VCaP (cell line): ENCODE results near the gene ZMIZ1.
A peak's percentile ranks its signal among the peaks of the same experiment; 100 is the strongest.

Experiments used
- H3K27ac ChIP-seq: fragments of 450-650 bp; 2 replicates; pipeline ENCODE4 v1.5.1; 2017
- TF ChIP-seq, protein P1 (sequence below): fragments of 450-650 bp; conservative IDR thresholded peaks from 2 replicates; pipeline ENCODE4 v1.5.1; 2017; ENCODE audit warnings: mild to moderate bottlenecking, moderate library complexity

Gene ZMIZ1

GRCh38 chr10:79342811-79343561 is 274.2 kb downstream of the ZMIZ1 start:
- H3K27ac ChIP-seq = peak overlapping the region; percentile 42
- TF ChIP-seq, protein P1, sequence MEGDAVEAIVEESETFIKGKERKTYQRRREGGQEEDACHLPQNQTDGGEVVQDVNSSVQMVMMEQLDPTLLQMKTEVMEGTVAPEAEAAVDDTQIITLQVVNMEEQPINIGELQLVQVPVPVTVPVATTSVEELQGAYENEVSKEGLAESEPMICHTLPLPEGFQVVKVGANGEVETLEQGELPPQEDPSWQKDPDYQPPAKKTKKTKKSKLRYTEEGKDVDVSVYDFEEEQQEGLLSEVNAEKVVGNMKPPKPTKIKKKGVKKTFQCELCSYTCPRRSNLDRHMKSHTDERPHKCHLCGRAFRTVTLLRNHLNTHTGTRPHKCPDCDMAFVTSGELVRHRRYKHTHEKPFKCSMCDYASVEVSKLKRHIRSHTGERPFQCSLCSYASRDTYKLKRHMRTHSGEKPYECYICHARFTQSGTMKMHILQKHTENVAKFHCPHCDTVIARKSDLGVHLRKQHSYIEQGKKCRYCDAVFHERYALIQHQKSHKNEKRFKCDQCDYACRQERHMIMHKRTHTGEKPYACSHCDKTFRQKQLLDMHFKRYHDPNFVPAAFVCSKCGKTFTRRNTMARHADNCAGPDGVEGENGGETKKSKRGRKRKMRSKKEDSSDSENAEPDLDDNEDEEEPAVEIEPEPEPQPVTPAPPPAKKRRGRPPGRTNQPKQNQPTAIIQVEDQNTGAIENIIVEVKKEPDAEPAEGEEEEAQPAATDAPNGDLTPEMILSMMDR = no peak

GRCh38 chr10:79344502-79345195 is 275.9 kb downstream of the ZMIZ1 start:
- TF ChIP-seq, protein P1 = no peak
- no peak overlapping the region for H3K27ac ChIP-seq

DNA sequence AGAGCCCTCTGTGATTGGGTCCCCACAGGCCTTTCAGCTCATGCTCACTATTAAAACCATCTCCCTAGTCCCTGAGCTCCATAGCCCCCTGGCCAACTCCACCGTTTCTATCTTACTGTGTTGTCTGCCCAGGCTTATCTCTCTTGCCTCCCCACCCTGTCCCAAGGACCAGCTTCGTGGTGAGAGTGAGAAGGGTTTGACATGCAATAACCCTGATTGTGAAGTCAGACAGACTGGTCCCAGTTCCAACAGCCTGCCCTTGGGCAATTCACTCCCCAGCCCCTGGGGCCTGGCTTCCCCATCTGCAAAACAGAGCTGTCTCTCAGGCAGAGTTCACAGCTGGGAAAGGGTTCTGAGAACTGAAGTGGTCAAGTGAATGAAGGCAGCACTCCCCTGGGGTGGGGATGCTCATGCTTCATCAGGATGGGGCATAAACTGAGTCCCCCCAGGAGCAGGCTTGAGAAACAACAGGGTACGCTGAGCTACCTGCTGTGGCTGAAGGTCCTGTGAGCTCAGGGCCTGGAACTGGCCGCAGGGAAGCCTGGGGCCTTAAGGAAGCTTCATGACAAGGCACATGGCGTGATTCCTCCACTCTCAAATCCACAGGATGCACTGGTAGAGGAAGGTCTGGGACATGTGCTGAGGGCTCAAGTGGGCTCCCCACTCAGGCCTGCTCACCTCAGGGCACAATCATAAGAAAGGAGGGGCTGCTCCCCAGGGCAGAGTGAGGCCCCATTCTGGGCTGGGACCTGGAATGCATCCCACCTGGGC is 276.7 kb downstream of the ZMIZ1 start:
- TF ChIP-seq, protein P1 = no peak
- H3K27ac ChIP-seq = no peak overlapping the region

DNA sequence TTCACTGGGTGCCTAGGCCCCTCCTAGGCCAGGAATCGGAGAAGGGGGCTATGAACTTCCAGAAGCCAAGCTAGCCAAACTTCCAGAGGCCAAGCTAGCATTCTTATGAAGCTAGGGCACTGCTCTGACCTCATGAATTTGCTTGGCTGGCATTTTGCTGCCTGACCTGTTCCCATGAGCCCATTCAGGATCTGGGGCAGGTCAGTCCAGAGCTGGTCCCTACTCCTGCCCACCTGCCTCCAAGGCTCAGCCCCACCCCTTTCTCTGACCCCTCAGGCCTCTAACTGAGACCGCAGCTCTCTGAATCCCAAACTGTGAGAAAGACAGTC is 277.2 kb downstream of the ZMIZ1 start:
- TF ChIP-seq, protein P1 = no peak
- H3K27ac ChIP-seq = no peak overlapping the region

GRCh38 chr10:79346388-79347225 is 277.8 kb downstream of the ZMIZ1 start:
- peak overlapping the region; percentile 93 for H3K27ac ChIP-seq
- TF ChIP-seq, protein P1 = no peak

GRCh38 chr10:79347226-79347893 is 278.6 kb downstream of the ZMIZ1 start, which contains the start of gene PPIF:
Gene PPIF (plus strand): TSS chr10:79347469. CDS start chr10:79347549, 80 bp downstream.
- TF ChIP-seq, protein P1 = peak; percentile 97
- H3K27ac ChIP-seq = peak within 1 kb of the TSS; percentile 93
